Mucosa of stomach (tissue), 1 donor: ENCODE results near the gene HOXA3.

Experiments used
- H3K27me3 ChIP-seq: one replicate; pipeline ENCODE4 v1.7.0; 2013; ENCODE audit warnings: mild to moderate bottlenecking, low read length; ENCODE audit not compliant: control insufficient read depth, insufficient read depth
- H3K36me3 ChIP-seq: one replicate; pipeline ENCODE4 v1.7.0; 2013; ENCODE audit warnings: low read length; ENCODE audit not compliant: control insufficient read depth, insufficient read depth
- H3K4me1 ChIP-seq: one replicate; pipeline ENCODE4 v1.7.0; 2013; ENCODE audit warnings: mild to moderate bottlenecking, low read length; ENCODE audit not compliant: control insufficient read depth, insufficient read depth
- H3K4me3 ChIP-seq: one replicate; pipeline ENCODE4 v1.7.0; 2013; ENCODE audit warnings: low read length
- H3K9ac ChIP-seq: one replicate; pipeline ENCODE4 v1.7.0; 2013; ENCODE audit warnings: mild to moderate bottlenecking, low read length, moderate library complexity
- H3K9me3 ChIP-seq: one replicate; pipeline ENCODE4 v1.7.0; 2013; ENCODE audit warnings: mild to moderate bottlenecking, low read length, moderate library complexity; ENCODE audit not compliant: control insufficient read depth
- donor health status: Pancreatic carcinoma.

HOXA3 gene

GRCh38 chr7:27111042-27111750 is 41.2 kb downstream of the HOXA3 start:
- Histone ChIP-seq H3K9ac (peak overlapping the region; percentile 71), H3K9me3 (no peaks in the 10 kb centered on the region), H3K4me1 (peaks cover 51% of the 10 kb centered on the region), H3K36me3 (no peaks in the 10 kb centered on the region), H3K4me3 (peak overlapping the region; percentile 33), H3K27me3 (no peaks in the 10 kb centered on the region)

DNA sequence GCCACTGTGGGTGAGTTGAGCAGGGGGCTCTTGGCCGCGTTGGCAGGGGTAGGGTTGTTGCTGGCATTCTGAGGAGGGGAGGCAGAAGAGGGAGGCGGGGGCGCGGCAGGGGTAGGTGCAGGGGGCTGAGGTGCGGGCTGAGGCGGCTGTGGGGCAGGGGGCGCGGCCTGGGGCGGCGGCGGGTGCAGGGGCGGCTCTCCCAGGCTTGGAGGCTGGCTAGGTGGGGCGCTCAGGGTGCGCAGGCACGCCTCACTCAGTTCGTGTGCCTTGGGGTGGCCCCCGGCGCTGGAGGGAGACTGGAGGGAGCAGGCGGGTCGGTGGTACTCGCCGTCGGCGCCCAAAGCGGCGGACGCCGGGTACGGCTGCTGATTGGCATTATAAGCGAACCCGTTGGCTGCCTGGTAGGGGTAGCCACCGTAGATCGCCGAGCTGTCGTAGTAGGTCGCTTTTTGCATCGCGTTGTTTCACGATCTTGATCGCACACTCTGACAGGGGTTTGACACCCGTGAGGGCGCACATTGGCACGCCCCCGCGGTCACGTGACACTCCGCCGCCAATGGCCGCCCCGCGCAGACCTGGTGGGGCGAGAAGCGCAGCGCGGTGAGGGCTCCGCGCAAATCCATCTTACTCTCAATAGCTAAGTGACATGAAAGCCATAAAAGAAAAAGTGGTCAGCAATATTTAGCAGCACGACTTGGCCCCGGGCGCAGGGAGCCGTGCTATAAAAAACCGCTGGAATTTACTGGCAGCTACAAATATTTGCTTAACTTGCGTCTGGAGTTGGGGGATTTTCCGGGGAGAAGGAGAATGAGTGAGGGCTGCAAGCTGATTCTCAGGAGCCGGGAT is 42.0 kb downstream of the HOXA3 start:
- H3K4me3 ChIP-seq = peak overlapping the region; percentile 33
- peak overlapping the region; percentile 71 for H3K9ac ChIP-seq
- no peaks in the 10 kb centered on the region for H3K36me3 ChIP-seq
- no peaks in the 10 kb centered on the region for H3K9me3 ChIP-seq
- peaks cover 58% of the 10 kb centered on the region for H3K4me1 ChIP-seq
- no peaks in the 10 kb centered on the region for H3K27me3 ChIP-seq

DNA sequence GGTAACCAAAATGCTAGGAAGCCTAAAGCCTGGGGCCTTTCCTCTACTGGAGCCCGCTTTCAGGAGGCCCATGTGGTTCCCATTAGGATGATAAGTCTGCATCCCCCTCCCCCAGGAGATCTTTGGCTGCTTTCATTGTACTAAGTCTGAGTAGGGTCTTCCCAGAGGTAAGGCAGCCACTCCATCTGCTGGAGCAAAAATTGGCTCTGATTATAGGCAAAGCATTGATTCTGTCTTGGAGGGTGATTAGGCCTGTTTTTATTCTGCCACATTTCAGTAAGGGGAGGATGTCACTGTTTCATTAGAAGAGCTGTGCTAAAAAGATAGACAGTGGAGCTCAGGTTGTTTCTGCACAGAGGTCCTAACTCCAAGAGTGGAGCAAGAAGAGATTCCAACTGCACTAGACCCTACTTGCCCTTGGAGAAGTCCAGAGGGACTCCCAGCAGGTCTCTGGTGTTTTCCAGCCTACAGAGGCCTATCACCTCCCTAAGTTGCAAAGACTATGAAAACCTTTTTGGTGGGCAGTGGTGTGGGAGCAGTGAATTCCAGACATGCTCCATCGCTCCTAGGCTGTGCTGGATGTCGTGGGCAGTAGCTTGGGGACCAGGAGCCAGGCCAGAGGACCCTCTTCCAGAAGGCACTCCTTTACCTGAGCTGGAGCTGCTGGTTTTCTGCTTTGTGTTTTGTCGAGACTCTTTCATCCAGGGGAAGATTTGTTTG is 42.8 kb downstream of the HOXA3 start:
- Histone ChIP-seq H3K36me3 (no peaks in the 10 kb centered on the region), H3K9me3 (no peaks in the 10 kb centered on the region), H3K27me3 (no peaks in the 10 kb centered on the region), H3K9ac (peak overlapping the region; percentile 83), H3K4me1 (peaks cover 63% of the 10 kb centered on the region), H3K4me3 (no peak overlapping the region)

DNA sequence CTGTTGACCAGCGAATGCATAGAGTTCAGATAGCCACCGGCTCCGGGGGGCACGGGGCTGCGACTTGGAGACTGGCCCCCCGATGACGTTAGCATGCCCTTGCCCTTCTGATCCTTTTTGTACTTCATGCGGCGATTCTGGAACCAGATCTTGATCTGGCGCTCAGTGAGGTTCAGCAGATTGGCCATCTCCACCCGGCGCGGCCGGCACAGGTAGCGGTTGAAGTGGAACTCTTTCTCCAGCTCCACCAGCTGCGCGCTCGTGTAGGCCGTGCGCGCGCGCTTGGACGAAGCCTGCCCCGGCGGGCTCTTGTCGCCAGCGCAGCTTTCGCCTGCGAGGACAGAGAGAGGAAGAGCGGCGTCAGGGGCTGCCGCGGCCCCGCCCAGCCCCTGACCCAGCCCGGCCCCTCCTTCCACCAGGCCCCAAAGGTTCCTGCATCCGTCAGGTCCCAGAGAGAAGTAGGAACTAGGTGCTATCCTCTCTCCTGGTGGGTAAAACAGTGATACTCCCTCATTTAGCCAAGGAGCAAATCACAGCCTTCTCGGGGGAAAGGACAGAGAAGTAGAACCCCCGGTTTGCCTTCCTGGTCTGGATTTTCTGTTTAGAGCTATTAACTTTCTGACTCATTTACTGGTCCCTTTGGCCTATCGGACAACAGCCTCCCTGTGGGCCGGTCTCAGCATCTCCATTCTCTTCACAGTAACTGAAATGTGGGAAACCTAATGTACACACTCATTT is 43.8 kb downstream of the HOXA3 start:
- peaks cover 65% of the 10 kb centered on the region for H3K4me1 ChIP-seq
- peak overlapping the region; percentile 83 for H3K9ac ChIP-seq
- H3K36me3 ChIP-seq = no peaks in the 10 kb centered on the region
- no peaks in the 10 kb centered on the region for H3K9me3 ChIP-seq
- H3K4me3 ChIP-seq = peak overlapping the region; percentile 7
- no peaks in the 10 kb centered on the region for H3K27me3 ChIP-seq

- no peaks in the 10 kb centered on the region for H3K36me3 ChIP-seq
- H3K9ac ChIP-seq = peak overlapping the region; percentile 83
- no peaks in the 10 kb centered on the region for H3K9me3 ChIP-seq
- H3K4me3 ChIP-seq = peak overlapping the region; percentile 10
- no peaks in the 10 kb centered on the region for H3K27me3 ChIP-seq
- H3K4me1 ChIP-seq = peaks cover 65% of the 10 kb centered on the region
Observed at GRCh38 chr7:27107391-27108381, 44.7 kb downstream of the HOXA3 start.

DNA sequence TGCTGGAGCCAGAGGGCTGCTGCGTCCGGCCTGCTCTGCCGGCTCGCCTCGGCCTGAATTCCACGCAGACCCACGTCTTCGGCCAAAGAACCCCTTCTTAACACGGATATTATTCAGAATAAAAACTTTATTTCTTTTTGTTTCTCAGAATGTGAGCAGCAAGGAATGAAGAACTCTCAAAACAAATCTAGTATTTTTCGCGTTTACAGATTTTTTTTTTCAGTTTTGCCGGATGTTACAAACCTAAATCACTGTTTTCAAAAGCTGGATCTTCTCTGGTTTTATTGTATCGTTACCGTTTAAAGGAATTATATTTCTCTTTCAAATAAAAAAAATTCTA is 45.5 kb downstream of the HOXA3 start:
- Histone ChIP-seq H3K9ac (peak overlapping the region; percentile 83), H3K27me3 (no peaks in the 10 kb centered on the region), H3K4me3 (peak overlapping the region; percentile 33), H3K9me3 (no peaks in the 10 kb centered on the region), H3K4me1 (peaks cover 58% of the 10 kb centered on the region), H3K36me3 (no peaks in the 10 kb centered on the region)

DNA sequence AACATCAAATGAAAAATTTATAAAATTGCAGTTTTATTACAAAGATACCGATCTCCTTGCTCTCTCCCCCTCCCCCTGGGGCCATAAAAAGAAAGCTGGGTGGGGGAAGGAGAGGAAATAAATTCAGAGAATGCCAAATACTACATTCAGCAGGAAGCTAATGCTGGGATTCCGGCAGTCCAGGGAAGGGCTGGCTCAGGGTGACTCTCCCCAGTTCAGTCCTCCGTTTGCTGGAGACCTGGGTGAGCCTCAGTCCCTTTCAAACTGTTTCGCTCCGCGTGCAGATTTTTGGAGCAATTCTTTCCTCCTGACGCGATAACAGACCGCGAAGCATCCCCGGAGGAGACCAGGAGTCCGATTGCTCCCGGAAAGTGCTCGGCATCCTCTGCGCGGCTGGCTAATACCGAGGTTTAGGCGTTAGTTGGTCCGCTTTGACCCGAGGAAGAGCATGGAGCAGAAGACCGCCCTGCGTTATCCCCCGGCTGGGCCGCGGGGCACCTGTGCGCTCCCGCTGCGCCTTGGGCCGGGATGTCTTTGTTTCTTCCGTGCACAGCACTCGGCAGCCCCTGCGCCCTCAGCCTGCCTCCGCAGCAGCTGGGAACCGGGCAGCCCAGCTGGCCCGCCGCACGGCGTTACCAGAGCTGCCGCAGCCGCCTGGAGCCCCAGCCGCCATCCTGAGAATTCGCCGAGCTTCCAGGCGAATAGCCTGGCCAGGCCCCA is 46.0 kb downstream of the HOXA3 start:
- H3K9ac ChIP-seq = peak overlapping the region; percentile 83

GRCh38 chr7:27105301-27106031 is 46.9 kb downstream of the HOXA3 start:
- Histone ChIP-seq H3K27me3 (no peaks in the 10 kb centered on the region), H3K4me3 (no peak overlapping the region), H3K36me3 (no peaks in the 10 kb centered on the region), H3K4me1 (peaks cover 52% of the 10 kb centered on the region), H3K9me3 (no peaks in the 10 kb centered on the region), H3K9ac (peak overlapping the region; percentile 83)

More for the DNA sequence above, 46.0 kb downstream of the HOXA3 start:
- peak overlapping the region; percentile 33 for H3K4me3 ChIP-seq
- no peaks in the 10 kb centered on the region for H3K27me3 ChIP-seq
- no peaks in the 10 kb centered on the region for H3K9me3 ChIP-seq
- no peaks in the 10 kb centered on the region for H3K36me3 ChIP-seq
- peaks cover 53% of the 10 kb centered on the region for H3K4me1 ChIP-seq

DNA sequence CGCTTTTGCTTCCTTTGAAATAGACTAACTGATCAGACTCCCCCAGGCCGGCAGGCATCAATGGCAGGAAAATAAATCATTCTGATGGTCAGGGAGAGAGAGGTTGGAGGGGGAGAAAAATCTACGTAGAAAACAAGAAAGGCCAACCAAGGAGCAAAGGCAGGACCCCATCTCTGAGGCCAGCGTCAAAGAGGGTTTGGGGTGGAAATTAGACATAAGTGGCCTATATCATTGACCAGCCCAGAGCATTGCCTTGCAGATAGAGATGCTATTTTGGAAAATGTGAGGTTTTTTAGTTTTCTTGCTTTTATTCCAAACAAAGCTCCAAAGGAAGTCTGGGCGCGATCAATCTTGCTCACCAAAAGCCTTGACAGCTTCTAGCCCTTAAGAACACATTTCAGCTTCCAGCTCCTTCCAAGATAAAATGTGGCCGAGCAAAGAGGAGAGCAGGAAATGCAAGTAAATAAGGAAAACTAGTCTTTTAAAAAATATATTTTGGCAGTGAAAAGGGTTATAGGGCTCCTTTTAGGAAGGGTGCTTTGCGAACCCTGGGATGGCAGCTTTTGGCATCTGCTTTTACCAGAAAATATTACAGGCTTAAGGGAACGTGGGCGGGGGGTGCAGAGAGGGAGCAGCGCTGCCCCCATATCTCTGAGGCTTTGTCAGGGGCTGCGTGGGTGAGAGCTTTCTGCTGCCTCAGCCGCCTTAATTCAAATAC is 47.9 kb downstream of the HOXA3 start:
- Histone ChIP-seq H3K9ac (peak overlapping the region; percentile 86), H3K27me3 (no peaks in the 10 kb centered on the region), H3K9me3 (no peaks in the 10 kb centered on the region), H3K4me3 (no peak overlapping the region), H3K36me3 (no peaks in the 10 kb centered on the region), H3K4me1 (peaks cover 52% of the 10 kb centered on the region)
